Nephron (organoid): ENCODE measurements around the gene SYNGAP1.

Experiments
- H3K27ac Mint-ChIP-seq, 3 experiments: 2 replicates each; pipeline ENCODE4 v1.8.0; 2020; ENCODE audit warnings: mixed read lengths in 3 of 3, mild to moderate bottlenecking in 2 of 3, moderate library complexity in 1 of 3
- H3K27me3 Mint-ChIP-seq: 2 replicates; pipeline ENCODE4 v1.8.0; 2021; ENCODE audit warnings: low read depth, mild to moderate bottlenecking, moderate library complexity, mixed read lengths
- H3K36me3 Mint-ChIP-seq: 2 replicates; pipeline ENCODE4 v1.8.0; 2020; ENCODE audit warnings: low read depth, mixed read lengths
- H3K4me1 Mint-ChIP-seq: 2 replicates; pipeline ENCODE4 v1.8.0; 2020; ENCODE audit warnings: mixed read lengths
- H3K4me3 Mint-ChIP-seq, 3 experiments: 2 replicates each; pipeline ENCODE4 v1.8.0; 2020; ENCODE audit warnings: mild to moderate bottlenecking in 3 of 3, mixed read lengths in 3 of 3, moderate library complexity in 2 of 3
- H3K9me3 Mint-ChIP-seq: 2 replicates; pipeline ENCODE4 v1.8.0; 2020; ENCODE audit warnings: mixed read lengths
- TF ChIP-seq, protein P1 (sequence below), 3 experiments: fragments of 200-600 bp; sonication (generic); IDR thresholded peaks; one replicate each; pipeline ENCODE4 v1.5.0; 2021; ENCODE audit warnings: antibody characterized with exemption in 3 of 3; ENCODE audit not compliant: unreplicated experiment in 3 of 3

SYNGAP1 gene

DNA sequence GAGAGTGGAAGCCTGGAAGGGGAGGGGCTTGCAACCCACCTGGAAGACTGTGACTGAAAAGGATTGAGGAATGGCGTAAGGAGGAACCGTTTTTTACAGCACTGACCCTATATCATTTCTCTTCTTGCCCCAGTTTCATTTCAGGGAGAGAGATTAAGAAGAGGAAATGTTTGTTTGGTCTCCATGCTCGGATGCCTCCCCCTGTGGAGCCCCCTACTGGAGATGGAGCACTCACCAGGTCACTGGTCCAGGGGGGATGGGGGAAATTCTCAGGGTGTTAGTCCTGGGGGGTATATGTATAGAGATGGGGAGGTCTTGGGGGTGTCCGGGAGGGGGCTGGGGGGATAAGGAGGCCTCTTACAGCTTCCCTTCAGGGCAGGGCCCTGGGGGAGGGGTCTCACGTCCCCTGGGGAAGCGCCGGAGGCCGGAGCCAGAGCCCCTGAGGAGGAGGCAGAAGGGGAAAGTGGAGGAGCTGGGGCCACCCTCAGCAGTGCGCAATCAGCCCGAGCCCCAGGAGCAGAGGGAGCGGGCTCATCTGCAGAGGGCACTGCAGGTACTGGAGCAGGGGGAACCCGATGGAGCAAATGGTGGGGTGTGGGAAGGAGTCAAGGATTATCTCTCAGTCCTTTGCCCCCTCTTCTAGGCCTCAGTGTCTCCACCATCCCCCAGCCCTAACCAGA lies 5.1 kb upstream of the SYNGAP1 start:
- H3K4me1 Mint-ChIP-seq: peaks cover 57% of the 10 kb centered on the region
- no peaks in the 10 kb centered on the region for H3K27me3 Mint-ChIP-seq
- peak overlapping the region; percentile 30 to 90 (median 63) for H3K4me3 Mint-ChIP-seq
- H3K36me3 Mint-ChIP-seq: peaks cover 33% of the 10 kb centered on the region
- H3K9me3 Mint-ChIP-seq: no peaks in the 10 kb centered on the region
- TF ChIP-seq, protein P1, sequence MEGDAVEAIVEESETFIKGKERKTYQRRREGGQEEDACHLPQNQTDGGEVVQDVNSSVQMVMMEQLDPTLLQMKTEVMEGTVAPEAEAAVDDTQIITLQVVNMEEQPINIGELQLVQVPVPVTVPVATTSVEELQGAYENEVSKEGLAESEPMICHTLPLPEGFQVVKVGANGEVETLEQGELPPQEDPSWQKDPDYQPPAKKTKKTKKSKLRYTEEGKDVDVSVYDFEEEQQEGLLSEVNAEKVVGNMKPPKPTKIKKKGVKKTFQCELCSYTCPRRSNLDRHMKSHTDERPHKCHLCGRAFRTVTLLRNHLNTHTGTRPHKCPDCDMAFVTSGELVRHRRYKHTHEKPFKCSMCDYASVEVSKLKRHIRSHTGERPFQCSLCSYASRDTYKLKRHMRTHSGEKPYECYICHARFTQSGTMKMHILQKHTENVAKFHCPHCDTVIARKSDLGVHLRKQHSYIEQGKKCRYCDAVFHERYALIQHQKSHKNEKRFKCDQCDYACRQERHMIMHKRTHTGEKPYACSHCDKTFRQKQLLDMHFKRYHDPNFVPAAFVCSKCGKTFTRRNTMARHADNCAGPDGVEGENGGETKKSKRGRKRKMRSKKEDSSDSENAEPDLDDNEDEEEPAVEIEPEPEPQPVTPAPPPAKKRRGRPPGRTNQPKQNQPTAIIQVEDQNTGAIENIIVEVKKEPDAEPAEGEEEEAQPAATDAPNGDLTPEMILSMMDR (IDR thresholded peaks at IDR 0.05; ENCODE audit: unreplicated experiment in 3 of 3): peak in 2 of 3 experiments; percentile 9 to 30
- H3K27ac Mint-ChIP-seq: no peak overlapping the region

- Mint-ChIP-seq H3K4me3 (peak overlapping the region; percentile 60 to 80 (median 78)), H3K27me3 (no peaks in the 10 kb centered on the region), H3K4me1 (peaks cover 57% of the 10 kb centered on the region), H3K36me3 (peaks cover 33% of the 10 kb centered on the region), H3K9me3 (no peaks in the 10 kb centered on the region), H3K27ac (peak overlapping the region in 2 of 3 experiments; percentile 30 to 72)
- TF ChIP-seq, protein P1 (IDR thresholded peaks at IDR 0.05; ENCODE audit: unreplicated experiment in 3 of 3): no peak
Measured at GRCh38 chr6:33415831-33416230, 4.0 kb upstream of the SYNGAP1 start.

DNA sequence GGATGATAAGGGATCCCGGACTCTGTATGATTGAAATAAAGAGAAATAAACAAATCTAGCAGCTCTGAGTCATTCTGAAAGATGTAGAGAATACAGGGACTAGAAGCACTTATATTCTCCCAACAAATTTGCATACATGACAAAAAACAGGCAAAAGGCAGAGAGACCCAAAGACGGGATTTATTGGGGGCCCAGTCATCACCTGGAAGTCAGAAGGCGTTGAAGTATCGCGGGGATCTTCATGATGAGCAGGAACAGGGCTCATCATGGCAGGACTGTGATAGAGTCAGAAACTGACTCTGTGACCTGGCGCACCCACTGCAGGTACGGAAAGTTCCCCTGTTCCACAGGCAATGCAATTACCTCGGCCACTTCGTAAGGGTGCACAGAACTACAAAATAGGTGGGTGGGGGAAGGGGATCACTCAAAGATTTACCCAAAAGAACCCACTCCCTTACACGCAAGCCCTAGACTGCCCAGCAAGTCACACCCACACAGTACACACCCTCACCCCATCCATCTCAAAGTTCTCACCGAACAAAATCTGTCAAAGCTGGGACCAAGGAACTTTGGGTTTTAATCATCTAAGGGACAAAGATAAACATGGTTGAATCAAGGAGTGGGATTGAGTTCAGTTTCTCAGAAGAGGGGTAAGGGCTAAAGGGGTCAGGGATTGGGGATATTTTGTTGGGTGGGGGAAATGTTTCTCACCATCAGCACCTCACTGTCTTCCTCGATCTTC lies 3.3 kb upstream of the SYNGAP1 start:
- Mint-ChIP-seq H3K27me3 (no peaks in the 10 kb centered on the region), H3K4me3 (peak overlapping the region; percentile 95 to 98 (median 96)), H3K27ac (peak overlapping the region; percentile 47 to 100 (median 100)), H3K9me3 (no peaks in the 10 kb centered on the region), H3K36me3 (peaks cover 33% of the 10 kb centered on the region), H3K4me1 (peaks cover 60% of the 10 kb centered on the region)
- TF ChIP-seq, protein P1 (IDR thresholded peaks at IDR 0.05; ENCODE audit: unreplicated experiment in 3 of 3): no peak

DNA sequence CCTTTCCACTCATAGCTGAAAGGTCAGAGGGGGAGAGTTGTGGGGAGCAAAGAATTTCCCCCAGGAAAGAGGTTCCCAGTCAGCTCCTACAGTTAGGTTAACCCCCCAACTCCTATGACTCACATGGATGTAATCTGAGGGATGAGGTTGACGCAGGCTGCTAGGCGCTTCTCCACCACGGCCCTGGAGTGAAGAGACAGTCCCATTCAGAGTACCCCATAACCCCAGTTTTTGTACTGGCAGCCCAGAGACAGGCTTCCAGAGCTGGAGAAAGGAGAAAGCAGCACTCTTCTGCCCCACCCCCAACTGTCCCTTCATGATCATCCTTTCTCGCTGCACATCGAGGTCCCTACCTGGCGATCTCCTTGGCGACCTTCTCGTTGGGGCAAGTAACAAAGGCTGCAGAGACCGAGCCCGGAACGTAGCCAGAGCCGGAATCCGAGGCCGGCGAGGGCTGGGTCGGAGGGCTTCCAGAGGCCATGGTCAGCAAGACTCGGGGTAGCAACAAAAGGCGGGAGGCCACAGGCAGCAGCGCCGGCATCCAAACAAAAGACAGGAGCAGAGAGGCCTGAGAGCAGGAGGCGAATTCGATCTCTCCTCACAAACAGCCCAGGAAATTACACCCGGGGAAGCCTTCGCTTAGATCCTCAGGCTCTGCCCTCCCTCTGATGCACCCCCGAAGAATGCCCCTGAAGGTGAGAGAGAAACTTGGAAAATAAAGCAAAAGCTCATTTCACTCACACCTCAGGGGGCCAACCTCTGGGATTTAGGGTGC lies 2.5 kb upstream of the SYNGAP1 start:
- no peaks in the 10 kb centered on the region for H3K9me3 Mint-ChIP-seq
- peaks cover 58% of the 10 kb centered on the region for H3K4me1 Mint-ChIP-seq
- TF ChIP-seq, protein P1 (IDR thresholded peaks at IDR 0.05; ENCODE audit: unreplicated experiment in 3 of 3): no peak
- H3K4me3 Mint-ChIP-seq: peak overlapping the region; percentile 95 to 98 (median 96)
- H3K27me3 Mint-ChIP-seq: no peaks in the 10 kb centered on the region
- H3K27ac Mint-ChIP-seq: peak overlapping the region; percentile 100
- H3K36me3 Mint-ChIP-seq: peaks cover 33% of the 10 kb centered on the region

DNA sequence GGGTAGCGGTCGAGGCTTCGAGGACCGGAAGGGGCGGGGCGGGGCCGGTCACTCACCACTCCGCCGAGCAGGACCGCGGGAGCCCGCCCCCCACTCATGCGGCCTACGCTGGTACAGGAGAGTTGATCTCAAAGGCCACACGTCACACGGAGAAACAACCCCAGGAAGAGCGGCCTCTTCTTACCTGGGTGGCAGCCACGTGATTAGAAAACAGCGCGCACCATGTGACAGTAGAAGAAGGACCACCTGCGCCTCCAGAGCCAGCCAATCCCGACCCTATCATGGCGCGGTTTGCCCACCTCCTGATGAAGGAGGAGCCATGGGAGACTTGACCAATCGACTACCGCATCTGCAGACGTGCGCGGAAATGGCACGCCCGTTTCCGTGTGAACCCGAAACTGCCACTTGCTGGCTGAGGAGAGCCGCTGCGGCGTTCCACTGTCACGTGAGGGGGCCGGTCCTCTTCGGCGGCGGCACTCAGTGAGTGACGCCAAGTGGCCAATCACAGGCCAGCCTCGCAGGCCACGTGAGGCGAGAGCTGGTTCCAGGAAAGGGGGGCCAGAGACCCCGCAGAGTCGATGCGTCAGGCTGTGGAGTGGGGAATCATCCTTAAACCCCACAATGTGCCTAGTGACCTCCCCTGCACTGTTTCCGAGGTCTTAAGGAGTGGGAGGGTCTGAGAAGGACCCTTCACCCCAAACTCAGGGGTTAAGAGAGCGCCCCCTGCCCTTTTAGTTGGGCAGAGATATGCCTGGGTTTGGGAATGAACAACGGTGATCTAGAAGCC lies 1.8 kb upstream of the SYNGAP1 start, which contains the start of gene CUTA:
Gene CUTA, minus strand, starts transcription at position 205 of the 787 bp plus-strand sequence. Its CDS starts 107 bp downstream, at position 98.
- Mint-ChIP-seq H3K4me1 (peaks cover 58% of the 10 kb centered on the region), H3K27me3 (no peaks in the 10 kb centered on the region), H3K4me3 (peak within 1 kb of the TSS; percentile 95 to 98 (median 96)), H3K36me3 (peaks cover 32% of the 10 kb centered on the region), H3K9me3 (no peaks in the 10 kb centered on the region), H3K27ac (peak within 1 kb of the TSS; percentile 100)
- TF ChIP-seq, protein P1 (IDR thresholded peaks at IDR 0.05; ENCODE audit: unreplicated experiment in 3 of 3): peak in 2 of 3 experiments; percentile 29 to 43
